ENCODE data around the gene MT1X.

The MT1X gene

GRCh38 chr16:56702836-56703235 is 20.6 kb downstream of the MT1X start:
- ChIA-PET CTCF (interaction anchor here (0.6 to 4.4 kb wide), 24 partner anchors 10 to 820 kb away, joined by 3 to 66 read pairs (median 6); partner anchors contain the start of gene MT2A), POLR2A (no interaction called here)
- Histone ChIP-seq H3K9me3 (ENCODE audit: control insufficient read depth, insufficient read depth, low read depth, low read length) (no peaks in the 10 kb centered on the region), H3K4me1 (ENCODE audit: control insufficient read depth, insufficient read depth, low read length) (no peaks in the 10 kb centered on the region), H3K4me3 (ENCODE audit: low read depth, low read length) (no peak overlapping the region), H3K27ac (ENCODE audit: extremely low read depth, low read depth, low read length) (no peak overlapping the region), H3K36me3 (ENCODE audit: control insufficient read depth in 2 of 2, insufficient read depth in 1 of 2, low read length in 2 of 2) (no peaks in the 10 kb centered on the region)
- TF ChIP-seq ZNF521 (tag by site-specific recombination; IDR thresholded peaks at IDR 0.05) (no peak), ZBTB44 (tag by site-specific recombination; IDR thresholded peaks at IDR 0.05) (no peak), ZNF324 (tag by site-specific recombination; IDR thresholded peaks at IDR 0.05) (no peak), ZNF645 (tag by site-specific recombination; IDR thresholded peaks at IDR 0.05) (no peak), PATZ1 (tag by site-specific recombination; IDR thresholded peaks at IDR 0.05) (no peak), ZNF660 (tag by site-specific recombination; IDR thresholded peaks at IDR 0.05) (no peak)

- Histone ChIP-seq H3K4me3 (ENCODE audit: low read depth, low read length) (no peak overlapping the region), H3K4me1 (ENCODE audit: control insufficient read depth, insufficient read depth, low read length) (no peaks in the 10 kb centered on the region), H3K36me3 (ENCODE audit: control insufficient read depth in 2 of 2, insufficient read depth in 1 of 2, low read length in 2 of 2) (no peaks in the 10 kb centered on the region), H3K27ac (ENCODE audit: extremely low read depth, low read depth, low read length) (no peak overlapping the region), H3K9me3 (ENCODE audit: control insufficient read depth, insufficient read depth, low read depth, low read length) (no peaks in the 10 kb centered on the region)
- POLR2A ChIA-PET, result no interaction called here
- TF ChIP-seq ZFP69B (tag by site-specific recombination; IDR thresholded peaks at IDR 0.05) (no peak), ZNF426 (tag by site-specific recombination; IDR thresholded peaks at IDR 0.05) (no peak), ZSCAN30 (tag by site-specific recombination; IDR thresholded peaks at IDR 0.05) (no peak), ZNF624 (tag by site-specific recombination; IDR thresholded peaks at IDR 0.05) (no peak)
- CTCF ChIA-PET, result interaction anchor here (0.6 to 2.0 kb wide), 4 partner anchors 132 to 346 kb away, joined by 3 to 6 read pairs (median 3); no protein-coding TSS in a partner anchor
These were observed 26.5 kb downstream of the MT1X start for GRCh38 chr16:56708525-56709442.

GRCh38 chr16:56709443-56710040 is 27.3 kb downstream of the MT1X start:
- H3K4me3 ChIP-seq (ENCODE audit: low read depth, low read length), result no peak overlapping the region
- POLR2A ChIA-PET, result no interaction called here
- no peak overlapping the region for H3K27ac ChIP-seq (ENCODE audit: extremely low read depth, low read depth, low read length)
- TF ChIP-seq ZNF10 (tag by site-specific recombination; IDR thresholded peaks at IDR 0.05), result no peak
- TF ChIP-seq ZNF692 (tag by site-specific recombination; IDR thresholded peaks at IDR 0.05), result 0 out of 2 replicates have a peak, but pooled peaks have one; percentile 35
- no peak for TF ChIP-seq FEZF1 (tag by site-specific recombination; IDR thresholded peaks at IDR 0.05)
- no peak for TF ChIP-seq PRDM2 (tag by site-specific recombination; IDR thresholded peaks at IDR 0.05; ENCODE audit: borderline replicate concordance)
- H3K36me3 ChIP-seq (ENCODE audit: control insufficient read depth in 2 of 2, insufficient read depth in 1 of 2, low read length in 2 of 2), result no peaks in the 10 kb centered on the region
- CTCF ChIA-PET, result interaction anchor here (0.6 kb wide), 2 partner anchors 10 to 346 kb away, joined by 3 read pairs; no protein-coding TSS in a partner anchor
- no peaks in the 10 kb centered on the region for H3K4me1 ChIP-seq (ENCODE audit: control insufficient read depth, insufficient read depth, low read length)
- no peaks in the 10 kb centered on the region for H3K9me3 ChIP-seq (ENCODE audit: control insufficient read depth, insufficient read depth, low read depth, low read length)
